Naive thymus-derived CD4-positive, alpha-beta T cell (primary cell): ENCODE measurements around the gene WDR49. TPM values are rescaled to one million over a fixed set of nuclear protein-coding genes. Genes with fewer than 3 reads are reported as not detected.

Experiments
- ATAC-seq: fragments of 150-1000 bp; cut with Tn5 transposase; 2 replicates; pipeline ENCODE4 v1.10.0; 2021; ENCODE audit warnings: mild to moderate bottlenecking, moderate library complexity
- CTCF ChIA-PET: fragments of 350-600 bp; sonication (Branson Sonifier 250); formaldehyde crosslinking; loops from one replicate; lab custom pipeline; 2021; ENCODE audit warnings: antibody characterized with exemption; lab: Charles Lee
- POLR2A ChIA-PET: fragments of 350-600 bp; sonication (Branson Sonifier 250); formaldehyde crosslinking; loops from one replicate; lab custom pipeline; 2021; ENCODE audit warnings: antibody characterized with exemption, inconsistent platforms; lab: Charles Lee
- DNase-seq, 9 donors: peaks; one replicate each; pipeline versions ENCODE4 v3.0.0 to v3.0.0-alpha.2; 2020 to 2022; ENCODE audit warnings: mixed read lengths in 1 of 9
- H3K27ac ChIP-seq: one replicate; pipeline ENCODE4 v1.7.0; 2013; ENCODE audit warnings: mild to moderate bottlenecking, low read depth, low read length, moderate library complexity
- H3K27me3 ChIP-seq, 2 donors: one replicate each; pipeline ENCODE4 v1.7.0; 2013; ENCODE audit warnings: low read length in 2 of 2, mild to moderate bottlenecking in 2 of 2, moderate library complexity in 2 of 2; ENCODE audit not compliant: control insufficient read depth in 2 of 2, insufficient read depth in 2 of 2
- H3K36me3 ChIP-seq, 3 experiments: 1 replicate in 2 of 3; 2 replicates in 1 of 3; pipeline ENCODE4 v1.7.0; 2013; ENCODE audit warnings: low read length in 3 of 3, mild to moderate bottlenecking in 3 of 3, moderate library complexity in 1 of 3; ENCODE audit not compliant: insufficient read depth in 3 of 3, control insufficient read depth in 2 of 3
- H3K4me1 ChIP-seq, 2 donors: one replicate each; pipeline ENCODE4 v1.7.0; 2013; ENCODE audit warnings: low read length in 2 of 2, mild to moderate bottlenecking in 2 of 2, moderate library complexity in 1 of 2; ENCODE audit not compliant: control insufficient read depth in 2 of 2, insufficient read depth in 2 of 2
- H3K4me3 ChIP-seq: 2 replicates; pipeline ENCODE4 v1.7.0; 2013; ENCODE audit warnings: mild to moderate bottlenecking, low read length
- H3K9me3 ChIP-seq, 3 experiments: 1 replicate in 2 of 3; 2 replicates in 1 of 3; pipeline ENCODE4 v1.7.0; 2013; ENCODE audit warnings: low read length in 3 of 3; ENCODE audit not compliant: control insufficient read depth in 2 of 3
- H3K27ac Mint-ChIP-seq, 9 donors: one replicate each; pipeline ENCODE4 v1.8.0; 2020 to 2022; ENCODE audit warnings: mixed read lengths in 9 of 9, mild to moderate bottlenecking in 8 of 9, moderate library complexity in 5 of 9, inconsistent platforms in 2 of 9
- H3K27me3 Mint-ChIP-seq, 5 donors: one replicate each; pipeline ENCODE4 v1.8.0; 2021 to 2022; ENCODE audit warnings: mixed read lengths in 5 of 5, mild to moderate bottlenecking in 1 of 5
- H3K36me3 Mint-ChIP-seq, 5 donors: one replicate each; pipeline ENCODE4 v1.8.0; 2020 to 2022; ENCODE audit warnings: mixed read lengths in 5 of 5, mild to moderate bottlenecking in 3 of 5, inconsistent platforms in 1 of 5
- H3K4me1 Mint-ChIP-seq, 7 donors: one replicate each; pipeline ENCODE4 v1.8.0; 2020 to 2022; ENCODE audit warnings: mixed read lengths in 7 of 7, mild to moderate bottlenecking in 3 of 7, inconsistent platforms in 1 of 7
- H3K4me3 Mint-ChIP-seq, 10 donors: one replicate each; pipeline ENCODE4 v1.8.0; 2020 to 2022; ENCODE audit warnings: mild to moderate bottlenecking in 10 of 10, mixed read lengths in 10 of 10, moderate library complexity in 6 of 10, inconsistent platforms in 2 of 10
- H3K9me3 Mint-ChIP-seq, 11 donors: one replicate each; pipeline ENCODE4 v1.8.0; 2020 to 2022; ENCODE audit warnings: mixed read lengths in 11 of 11, mild to moderate bottlenecking in 4 of 11, inconsistent platforms in 1 of 11, moderate library complexity in 1 of 11
- intact Hi-C, 2 donors: fragments of 100-400 bp; cut with micrococcal nuclease; formaldehyde crosslinking; loops; one replicate each; pipeline ENCODE4 v1.15.1; 2023
- polyA plus RNA-seq, 2 donors: library from polyadenylated mRNA; unstranded; fragments of 300-500 nt; fragmentation: Illumina TruSeq; gene quantifications; one replicate each; pipeline ENCODE4 v1.2.3, GENCODE V29; 2021
- total RNA-seq, 6 experiments: library from RNA in 5 of 6; stranded (reverse) in 5 of 6; gene quantifications; 1 replicate in 5 of 6; 2 replicates in 1 of 6; pipeline ENCODE4 v1.2.3 and lab custom pipeline; 2021 to 2026

Gene WDR49
- total and polyA plus RNA-seq, 7 experiments from 2014 or later, result 0.11 to 2.4 (median 0.29) TPM; not detected in 2

DNA sequence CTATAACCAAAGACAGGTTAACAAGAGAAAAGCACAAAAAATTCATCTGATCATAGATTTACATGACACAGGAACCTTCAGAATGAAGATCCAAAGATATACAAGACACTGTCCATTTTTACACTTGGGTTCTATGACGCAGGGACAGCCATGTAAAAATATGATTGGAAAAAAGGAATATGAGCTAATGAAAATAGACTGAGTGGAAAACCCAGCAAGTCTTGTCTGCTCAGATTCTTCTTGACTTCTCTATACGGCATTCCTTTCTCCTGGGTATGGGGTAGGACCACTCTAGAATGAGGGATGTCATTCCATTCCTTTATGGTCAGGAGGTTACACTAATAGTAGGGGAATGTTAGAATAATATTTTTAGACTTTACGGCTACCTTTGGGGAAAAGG is 46.9 kb downstream of the WDR49 start:
- Histone ChIP-seq H3K36me3 (no peaks in the 10 kb centered on the region), H3K27me3 (no peaks in the 10 kb centered on the region), H3K27ac (no peak overlapping the region), H3K4me1 (no peaks in the 10 kb centered on the region), H3K4me3 (no peak overlapping the region), H3K9me3 (no peaks in the 10 kb centered on the region)
- H3K9me3 Mint-ChIP-seq, result peaks cover 0 to 2% (median 0%) of the 10 kb centered on the region in 11 donors
- H3K4me3 Mint-ChIP-seq, result no peak overlapping the region
- ChIA-PET POLR2A (no interaction called here), CTCF (no interaction called here)
- DNase-seq (no peak), ATAC-seq (no peak)
- no peaks in the 10 kb centered on the region for H3K4me1 Mint-ChIP-seq
- intact Hi-C loops, result no loop called here
- H3K27me3 Mint-ChIP-seq, result peaks cover 0 to 19% (median 7%) of the 10 kb centered on the region in 5 donors
- H3K27ac Mint-ChIP-seq, result no peak overlapping the region
- no peaks in the 10 kb centered on the region for H3K36me3 Mint-ChIP-seq

DNA sequence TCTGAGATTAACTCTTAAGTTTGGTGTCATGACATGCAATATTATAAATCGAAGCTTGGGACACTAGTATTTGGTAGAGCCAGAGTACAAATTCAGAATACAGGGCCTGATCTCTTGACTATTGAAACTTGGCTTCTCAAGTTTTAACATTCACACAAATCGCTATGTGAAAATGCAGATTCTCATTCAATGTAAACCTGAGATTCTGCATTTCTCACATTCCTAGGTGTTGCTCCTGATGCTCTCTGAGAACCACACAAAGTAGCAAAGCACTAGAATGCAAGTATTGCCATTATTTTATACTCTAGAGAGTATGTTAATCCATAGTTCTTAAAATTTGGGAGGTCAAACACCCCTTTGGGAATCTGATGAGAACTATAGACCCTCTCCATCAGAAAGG is 47.9 kb downstream of the WDR49 start:
- H3K36me3 Mint-ChIP-seq, result no peaks in the 10 kb centered on the region
- peaks cover 0 to 2% (median 0%) of the 10 kb centered on the region in 11 donors for H3K9me3 Mint-ChIP-seq

DNA sequence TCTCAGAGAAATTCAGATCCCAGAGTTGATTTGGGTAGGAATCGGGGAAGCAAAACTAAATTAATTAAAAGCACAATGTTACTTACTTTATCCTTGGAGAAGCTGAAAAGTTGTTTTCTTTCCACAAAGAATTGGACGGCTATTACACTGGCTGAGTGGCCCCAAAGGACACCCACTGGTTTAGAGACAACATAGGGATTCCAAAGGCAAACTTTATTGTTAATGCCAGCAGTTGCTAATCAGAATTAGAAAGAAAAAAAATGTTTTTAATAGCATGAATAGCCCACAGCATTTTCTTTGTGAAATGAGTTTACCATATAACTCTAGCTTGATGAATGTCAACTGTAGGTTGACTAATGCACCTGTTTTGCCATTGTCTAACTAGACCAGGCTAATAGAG is 51.7 kb downstream of the WDR49 start:
- Mint-ChIP-seq H3K4me1 (no peaks in the 10 kb centered on the region), H3K36me3 (no peaks in the 10 kb centered on the region), H3K4me3 (no peak overlapping the region), H3K9me3 (peaks cover 0 to 6% (median 0%) of the 10 kb centered on the region in 11 donors), H3K27ac (no peak overlapping the region), H3K27me3 (peaks cover 0 to 10% (median 4%) of the 10 kb centered on the region in 5 donors)
- no peaks in the 10 kb centered on the region for H3K4me1 ChIP-seq
- H3K4me3 ChIP-seq, result no peak overlapping the region
- no peak overlapping the region for H3K27ac ChIP-seq
- H3K36me3 ChIP-seq, result no peaks in the 10 kb centered on the region
- no peak for ATAC-seq
- H3K9me3 ChIP-seq, result no peaks in the 10 kb centered on the region
- no peak for DNase-seq
- ChIA-PET CTCF (no interaction called here), POLR2A (no interaction called here)
- no peaks in the 10 kb centered on the region for H3K27me3 ChIP-seq
- intact Hi-C loops, result no loop called here

More for the DNA sequence above, 47.9 kb downstream of the WDR49 start:
- ATAC-seq, result no peak
- ChIA-PET CTCF (no interaction called here), POLR2A (no interaction called here)
- Mint-ChIP-seq H3K27ac (no peak overlapping the region), H3K4me3 (no peak overlapping the region), H3K27me3 (peaks cover 0 to 19% (median 7%) of the 10 kb centered on the region in 5 donors), H3K4me1 (no peaks in the 10 kb centered on the region)
- Histone ChIP-seq H3K27me3 (no peaks in the 10 kb centered on the region), H3K9me3 (no peaks in the 10 kb centered on the region), H3K36me3 (no peaks in the 10 kb centered on the region), H3K4me3 (no peak overlapping the region), H3K27ac (no peak overlapping the region), H3K4me1 (no peaks in the 10 kb centered on the region)
- no peak for DNase-seq
- intact Hi-C loops, result no loop called here

DNA sequence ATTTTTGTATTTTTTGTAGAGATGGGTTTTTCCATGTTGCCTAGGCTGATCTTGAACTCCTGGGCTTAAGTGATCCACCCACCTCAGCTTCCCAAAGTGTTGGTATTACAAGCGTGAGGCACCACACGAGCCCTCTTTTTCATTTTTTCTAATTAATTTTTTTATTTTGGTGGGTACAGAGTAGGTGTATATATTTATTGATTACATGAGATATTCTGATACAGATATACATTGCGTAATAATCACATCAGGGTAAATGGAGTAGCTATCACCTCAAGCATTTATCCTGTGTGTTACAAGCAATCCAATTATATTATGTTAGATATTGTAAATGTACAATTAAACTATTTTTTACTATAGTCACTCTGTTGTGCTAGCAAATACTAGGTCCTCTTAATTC is 66.1 kb downstream of the WDR49 start:
- ATAC-seq (no peak), DNase-seq (no peak)
- no peaks in the 10 kb centered on the region for H3K9me3 ChIP-seq
- no peaks in the 10 kb centered on the region for H3K36me3 ChIP-seq
- Mint-ChIP-seq H3K36me3 (no peaks in the 10 kb centered on the region), H3K9me3 (peaks cover 0 to 20% (median 5%) of the 10 kb centered on the region in 11 donors), H3K4me1 (no peaks in the 10 kb centered on the region), H3K27me3 (peaks cover 0 to 2% (median 0%) of the 10 kb centered on the region in 5 donors), H3K4me3 (no peak overlapping the region), H3K27ac (no peak overlapping the region)
- H3K4me1 ChIP-seq, result no peaks in the 10 kb centered on the region
- H3K27ac ChIP-seq, result no peak overlapping the region
- ChIA-PET POLR2A (no interaction called here), CTCF (interaction anchor here (0.8 kb wide), 1 partner anchor 12 kb away, joined by 3 read pairs; no protein-coding TSS in a partner anchor)
- no peak overlapping the region for H3K4me3 ChIP-seq
- no peaks in the 10 kb centered on the region for H3K27me3 ChIP-seq
- intact Hi-C loops, result no loop called here

DNA sequence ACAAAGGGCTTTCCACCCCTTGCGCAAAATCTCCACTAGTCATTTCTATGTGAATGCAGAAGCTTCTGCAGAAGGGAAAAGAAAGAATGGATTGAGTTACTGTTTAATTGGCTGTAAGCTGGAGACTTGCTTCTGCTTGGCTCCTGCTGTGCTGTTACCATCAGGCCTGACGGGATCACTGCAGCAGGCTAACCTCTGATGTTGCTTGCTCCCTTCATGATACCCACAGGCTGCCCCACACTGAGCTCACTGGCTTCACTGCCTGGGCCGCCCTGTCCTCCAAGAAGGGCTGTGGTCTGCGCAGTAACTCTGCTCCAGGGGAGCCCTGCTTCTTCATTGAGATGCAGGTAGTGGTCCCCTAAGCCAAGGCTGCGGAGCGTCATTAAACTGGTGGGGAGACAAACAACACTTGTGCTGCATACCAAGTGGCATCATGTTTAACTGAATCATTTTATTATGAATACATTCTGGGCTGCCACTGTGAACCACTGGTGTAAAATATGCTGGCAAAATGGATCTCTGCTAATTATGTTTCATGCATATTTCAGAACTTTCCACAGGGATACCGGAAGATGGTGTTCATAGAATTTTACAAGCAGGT is 78.6 kb downstream of the WDR49 start:
- DNase-seq, result no peak

DNA sequence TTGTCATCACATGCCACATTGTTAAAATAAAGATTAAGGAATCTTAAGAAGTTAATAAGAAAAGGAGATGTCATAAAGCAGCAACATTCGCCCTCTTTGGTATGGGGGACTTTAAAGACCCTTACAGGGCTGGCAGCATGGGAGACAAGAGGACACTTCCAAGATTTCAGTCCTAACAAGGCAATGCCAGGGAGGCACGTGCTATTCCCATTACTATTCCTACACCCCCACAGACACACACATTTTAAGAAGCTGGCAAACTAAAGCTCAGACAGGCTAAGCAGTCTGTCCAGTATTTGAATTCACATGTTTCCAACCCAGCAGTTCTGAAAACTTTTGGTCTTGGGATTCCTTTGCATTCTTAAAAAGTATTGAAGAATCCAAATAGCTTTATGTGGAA is 80.8 kb downstream of the WDR49 start:
- no peak overlapping the region for H3K27ac ChIP-seq

More for the DNA sequence above, 78.6 kb downstream of the WDR49 start:
- intact Hi-C loops, result no loop called here
- Mint-ChIP-seq H3K27ac (no peak overlapping the region), H3K27me3 (peaks cover 0 to 19% (median 8%) of the 10 kb centered on the region in 5 donors), H3K9me3 (peaks cover 0 to 1% (median 0%) of the 10 kb centered on the region in 11 donors), H3K36me3 (no peaks in the 10 kb centered on the region), H3K4me1 (no peaks in the 10 kb centered on the region), H3K4me3 (no peak overlapping the region)
- Histone ChIP-seq H3K27ac (no peak overlapping the region), H3K27me3 (no peaks in the 10 kb centered on the region), H3K36me3 (no peaks in the 10 kb centered on the region), H3K4me3 (no peak overlapping the region), H3K4me1 (no peaks in the 10 kb centered on the region), H3K9me3 (no peaks in the 10 kb centered on the region)
- ChIA-PET POLR2A (no interaction called here), CTCF (no interaction called here)
- no peak for ATAC-seq

DNA sequence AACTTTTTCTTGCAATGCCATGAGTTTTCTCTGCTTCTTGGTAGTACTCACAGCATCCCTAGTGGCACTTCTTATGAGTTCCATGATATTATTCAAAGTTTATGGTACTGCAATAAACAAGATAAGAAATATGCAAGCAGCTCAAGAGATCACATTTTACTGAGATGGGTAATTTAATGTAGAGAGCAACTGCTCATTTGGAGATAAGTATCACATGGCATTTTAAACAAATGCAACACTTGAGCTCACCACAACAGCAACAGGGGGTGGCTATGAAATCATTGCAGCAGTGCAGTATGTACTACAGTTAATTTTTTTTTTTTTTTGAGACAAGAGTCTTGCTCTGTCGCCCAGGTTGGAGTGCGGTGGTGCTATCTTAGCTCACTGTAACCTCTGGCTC is 85.1 kb downstream of the WDR49 start:
- Histone ChIP-seq H3K4me3 (no peak overlapping the region), H3K36me3 (no peaks in the 10 kb centered on the region), H3K27me3 (no peaks in the 10 kb centered on the region), H3K27ac (no peak overlapping the region), H3K9me3 (no peaks in the 10 kb centered on the region), H3K4me1 (no peaks in the 10 kb centered on the region)
- intact Hi-C loops, result no loop called here
- Mint-ChIP-seq H3K36me3 (no peaks in the 10 kb centered on the region), H3K9me3 (peaks cover 0 to 3% (median 0%) of the 10 kb centered on the region in 11 donors), H3K27me3 (peaks cover 0 to 11% (median 4%) of the 10 kb centered on the region in 5 donors), H3K4me3 (no peak overlapping the region), H3K27ac (no peak overlapping the region), H3K4me1 (no peaks in the 10 kb centered on the region)
- DNase-seq (no peak), ATAC-seq (no peak)
- CTCF ChIA-PET, result interaction anchor here (0.6 kb wide), 1 partner anchor 381 kb away, joined by 3 read pairs; no protein-coding TSS in a partner anchor
- POLR2A ChIA-PET, result interaction anchor here (0.6 kb wide), 1 partner anchor 475 kb away, joined by 6 read pairs; no protein-coding TSS in a partner anchor

More for the DNA sequence above, 80.8 kb downstream of the WDR49 start:
- ChIA-PET CTCF (no interaction called here), POLR2A (no interaction called here)
- Mint-ChIP-seq H3K4me3 (no peak overlapping the region), H3K36me3 (no peaks in the 10 kb centered on the region), H3K27ac (no peak overlapping the region), H3K4me1 (no peaks in the 10 kb centered on the region), H3K9me3 (no peaks in the 10 kb centered on the region), H3K27me3 (peaks cover 0 to 17% (median 5%) of the 10 kb centered on the region in 5 donors)
- Histone ChIP-seq H3K4me1 (no peaks in the 10 kb centered on the region), H3K27me3 (no peaks in the 10 kb centered on the region), H3K36me3 (no peaks in the 10 kb centered on the region), H3K4me3 (no peak overlapping the region), H3K9me3 (no peaks in the 10 kb centered on the region)
- intact Hi-C loops, result no loop called here
- ATAC-seq (no peak), DNase-seq (no peak)
